Measurements from ENCODE around the gene RASGRP4. TPM values are rescaled to one million over a fixed set of nuclear protein-coding genes. Genes with fewer than 3 reads are reported as not detected.
A peak's percentile ranks its signal among the peaks of the same experiment; 100 is the strongest.

RASGRP4 gene
- total RNA-seq, 4 donors from 2014 or later = under 0.01 to 2.0 (median 1.5) TPM; not detected in 1

DNA sequence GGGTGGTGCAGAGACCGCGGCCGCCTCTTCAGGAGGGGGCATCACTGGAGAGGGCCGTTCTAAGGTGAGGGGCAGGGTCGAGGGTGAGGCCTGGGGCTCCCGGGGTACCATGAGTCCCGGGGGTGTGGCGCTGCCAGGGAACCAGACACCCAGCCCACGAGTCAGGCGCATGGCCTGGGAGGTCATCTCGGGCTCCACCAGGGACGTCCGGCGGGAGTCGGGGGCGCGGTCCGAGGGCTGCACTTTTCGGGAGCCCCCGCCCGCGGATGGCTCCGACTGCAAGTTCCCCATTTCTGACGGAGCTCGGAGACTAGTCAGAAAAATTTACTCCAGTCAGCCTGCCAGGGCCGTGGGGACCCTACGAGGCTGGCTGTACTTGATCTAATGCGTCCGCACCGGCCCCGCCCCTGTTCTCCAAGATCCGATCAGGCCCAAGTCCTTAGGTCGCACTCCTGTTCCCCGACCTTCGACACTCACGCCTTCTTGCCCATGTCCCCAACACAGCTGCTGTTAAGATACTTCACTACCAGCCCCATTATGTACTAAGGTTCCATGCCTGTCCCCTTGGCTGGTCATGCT, 39.0 kb downstream of the RASGRP4 start:
- TF ChIP-seq POLR2A (IDR thresholded peaks at IDR 0.05) = no peak
- TF ChIP-seq, protein P1, sequence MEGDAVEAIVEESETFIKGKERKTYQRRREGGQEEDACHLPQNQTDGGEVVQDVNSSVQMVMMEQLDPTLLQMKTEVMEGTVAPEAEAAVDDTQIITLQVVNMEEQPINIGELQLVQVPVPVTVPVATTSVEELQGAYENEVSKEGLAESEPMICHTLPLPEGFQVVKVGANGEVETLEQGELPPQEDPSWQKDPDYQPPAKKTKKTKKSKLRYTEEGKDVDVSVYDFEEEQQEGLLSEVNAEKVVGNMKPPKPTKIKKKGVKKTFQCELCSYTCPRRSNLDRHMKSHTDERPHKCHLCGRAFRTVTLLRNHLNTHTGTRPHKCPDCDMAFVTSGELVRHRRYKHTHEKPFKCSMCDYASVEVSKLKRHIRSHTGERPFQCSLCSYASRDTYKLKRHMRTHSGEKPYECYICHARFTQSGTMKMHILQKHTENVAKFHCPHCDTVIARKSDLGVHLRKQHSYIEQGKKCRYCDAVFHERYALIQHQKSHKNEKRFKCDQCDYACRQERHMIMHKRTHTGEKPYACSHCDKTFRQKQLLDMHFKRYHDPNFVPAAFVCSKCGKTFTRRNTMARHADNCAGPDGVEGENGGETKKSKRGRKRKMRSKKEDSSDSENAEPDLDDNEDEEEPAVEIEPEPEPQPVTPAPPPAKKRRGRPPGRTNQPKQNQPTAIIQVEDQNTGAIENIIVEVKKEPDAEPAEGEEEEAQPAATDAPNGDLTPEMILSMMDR (IDR thresholded peaks at IDR 0.05) = no peak
- H3K9me3 ChIP-seq = no peaks in the 10 kb centered on the region
- peak overlapping the region in 1 of 2 donors; percentile 42 for H3K27ac ChIP-seq
- H3K27me3 ChIP-seq = no peaks in the 10 kb centered on the region
- peaks cover 0 to 19% of the 10 kb centered on the region in 2 donors for H3K4me1 ChIP-seq
- no peaks in the 10 kb centered on the region for H3K36me3 ChIP-seq
- peak overlapping the region; percentile 39 to 46 for H3K4me3 ChIP-seq
- DNase-seq = no peak
- intact Hi-C loops (cut with DNase I; ENCODE audit: low total_unique reads) = no loop called here

GRCh38 chr19:38386300-38386970, 39.6 kb downstream of the RASGRP4 start:
- Histone ChIP-seq H3K4me3 (no peak overlapping the region), H3K9me3 (no peaks in the 10 kb centered on the region), H3K36me3 (no peaks in the 10 kb centered on the region), H3K27me3 (no peaks in the 10 kb centered on the region), H3K27ac (no peak overlapping the region), H3K4me1 (peaks cover 0 to 19% of the 10 kb centered on the region in 2 donors)
- no peak for DNase-seq
- TF ChIP-seq, protein P1 (IDR thresholded peaks at IDR 0.05) = no peak
- TF ChIP-seq POLR2A (IDR thresholded peaks at IDR 0.05) = no peak
- intact Hi-C loops (cut with DNase I; ENCODE audit: low total_unique reads) = no loop called here

GRCh38 chr19:38385804-38386257, 40.2 kb downstream of the RASGRP4 start:
- no peaks in the 10 kb centered on the region for H3K27me3 ChIP-seq
- H3K4me1 ChIP-seq = peaks cover 0 to 19% of the 10 kb centered on the region in 2 donors
- intact Hi-C loops (cut with DNase I; ENCODE audit: low total_unique reads) = no loop called here
- no peak for DNase-seq
- H3K27ac ChIP-seq = no peak overlapping the region
- no peak for TF ChIP-seq POLR2A (IDR thresholded peaks at IDR 0.05)
- TF ChIP-seq, protein P1 (IDR thresholded peaks at IDR 0.05) = no peak
- H3K9me3 ChIP-seq = no peaks in the 10 kb centered on the region
- no peaks in the 10 kb centered on the region for H3K36me3 ChIP-seq
- no peak overlapping the region for H3K4me3 ChIP-seq

DNA sequence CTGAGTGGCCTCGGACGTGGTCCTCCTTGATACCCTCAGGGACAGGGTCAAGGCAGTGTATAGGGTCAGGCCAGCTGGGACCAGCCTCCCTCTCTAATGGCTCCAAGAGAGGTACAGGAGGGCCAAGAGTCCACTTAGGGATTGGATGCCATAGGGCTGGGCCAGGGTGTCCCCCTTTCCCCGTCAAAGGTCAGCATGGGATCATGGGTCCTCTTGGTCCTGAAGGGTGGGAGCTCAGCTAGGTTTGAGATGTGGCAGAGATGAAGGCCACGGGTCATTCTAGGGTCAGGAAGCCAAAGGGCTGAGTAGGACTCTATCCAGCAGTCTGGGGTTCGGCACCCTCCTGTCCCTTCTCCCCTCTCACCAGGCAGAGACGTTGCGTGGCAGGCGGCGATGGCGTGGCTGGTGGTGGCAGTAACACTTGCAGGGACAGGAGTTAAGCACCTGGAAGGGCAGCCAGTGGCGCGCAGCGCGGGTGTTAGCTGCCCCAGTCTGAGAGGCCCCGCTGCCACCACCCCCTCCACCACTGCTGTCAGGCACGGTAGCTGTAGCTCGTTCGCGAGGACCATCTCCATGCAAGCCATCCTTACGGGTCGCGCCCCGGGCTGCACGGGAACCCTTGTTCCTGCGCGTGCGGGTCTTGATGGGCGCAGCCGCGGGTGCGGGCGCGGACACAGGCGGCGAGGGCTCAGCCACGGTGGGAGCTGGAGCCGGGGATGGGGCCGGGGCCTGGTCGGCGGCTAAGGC, 40.8 kb downstream of the RASGRP4 start:
- TF ChIP-seq, protein P1 (IDR thresholded peaks at IDR 0.05) = no peak
- TF ChIP-seq POLR2A (IDR thresholded peaks at IDR 0.05) = no peak
- no peak for DNase-seq
- Histone ChIP-seq H3K27ac (no peak overlapping the region), H3K4me3 (no peak overlapping the region), H3K36me3 (no peaks in the 10 kb centered on the region), H3K27me3 (no peaks in the 10 kb centered on the region), H3K9me3 (no peaks in the 10 kb centered on the region), H3K4me1 (peaks cover 0 to 19% of the 10 kb centered on the region in 2 donors)
- intact Hi-C loops (cut with DNase I; ENCODE audit: low total_unique reads) = no loop called here
